ENCODE measurements around the gene UBAP1L.
"Not testable (repeated sequence)": the region's sequence is repeated elsewhere in the genome, so short reads cannot be mapped to it uniquely, and the experiment has no call there.

UBAP1L gene

DNA sequence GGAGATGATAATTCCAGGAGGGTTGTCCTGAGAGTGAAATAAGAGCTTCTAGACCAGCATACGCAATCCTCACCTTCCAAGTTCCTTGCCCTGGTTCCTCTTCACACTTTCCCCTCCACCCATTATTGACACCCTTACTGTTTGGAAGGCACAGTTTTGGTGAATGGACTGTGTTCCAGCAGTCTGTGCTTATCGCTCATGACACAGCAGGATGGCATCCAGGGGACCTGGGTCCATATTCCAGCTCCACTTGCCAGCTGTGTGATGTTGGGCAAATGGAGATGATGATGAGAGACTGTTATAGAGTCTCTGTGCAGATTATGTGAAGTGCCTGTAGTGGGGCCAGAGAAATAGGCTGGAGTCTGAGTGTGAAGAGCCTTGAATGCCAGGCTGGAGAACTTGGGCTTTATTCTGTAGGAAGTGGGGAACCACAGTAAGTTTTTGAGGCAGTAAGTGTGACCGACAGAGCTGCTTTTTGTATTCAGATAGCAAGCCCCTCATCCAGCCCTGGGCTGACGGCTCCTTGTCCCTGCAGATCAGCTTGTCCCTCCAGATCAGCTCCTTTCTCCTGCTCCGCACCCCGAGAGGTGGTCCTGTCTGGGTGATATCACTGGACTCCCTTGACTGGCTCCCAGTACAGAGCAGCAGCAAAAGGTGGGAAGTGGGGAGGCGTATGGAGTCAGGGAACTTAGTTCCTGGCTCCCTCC, 30.3 kb downstream of the UBAP1L start:
- no peak for DNase-seq (ENCODE audit: low read depth in 1 of 2, low spot score in 1 of 2)

DNA sequence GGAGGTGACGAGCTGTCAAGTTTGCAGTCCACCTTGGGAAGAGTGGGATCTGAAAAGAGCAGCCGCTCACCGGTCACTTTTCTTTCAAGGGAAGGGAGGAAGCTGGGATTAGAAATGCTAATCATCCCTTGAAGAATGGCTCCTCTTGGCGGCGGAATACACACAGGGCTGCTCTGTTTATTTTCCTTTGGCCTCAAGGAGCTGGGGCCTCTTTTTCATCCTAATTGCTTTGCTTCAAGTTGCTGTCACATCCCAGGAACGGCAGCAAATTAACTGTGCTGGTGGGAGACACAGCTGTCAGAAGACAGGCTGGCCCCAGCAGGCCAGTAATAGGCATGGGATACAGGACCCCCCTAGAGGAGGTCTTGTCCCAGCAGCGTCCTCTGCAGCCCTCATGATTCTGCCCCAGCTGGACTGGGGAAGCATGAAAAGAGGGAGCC, 31.7 kb downstream of the UBAP1L start:
- no peak for DNase-seq (ENCODE audit: low read depth in 1 of 2, low spot score in 1 of 2)

DNA sequence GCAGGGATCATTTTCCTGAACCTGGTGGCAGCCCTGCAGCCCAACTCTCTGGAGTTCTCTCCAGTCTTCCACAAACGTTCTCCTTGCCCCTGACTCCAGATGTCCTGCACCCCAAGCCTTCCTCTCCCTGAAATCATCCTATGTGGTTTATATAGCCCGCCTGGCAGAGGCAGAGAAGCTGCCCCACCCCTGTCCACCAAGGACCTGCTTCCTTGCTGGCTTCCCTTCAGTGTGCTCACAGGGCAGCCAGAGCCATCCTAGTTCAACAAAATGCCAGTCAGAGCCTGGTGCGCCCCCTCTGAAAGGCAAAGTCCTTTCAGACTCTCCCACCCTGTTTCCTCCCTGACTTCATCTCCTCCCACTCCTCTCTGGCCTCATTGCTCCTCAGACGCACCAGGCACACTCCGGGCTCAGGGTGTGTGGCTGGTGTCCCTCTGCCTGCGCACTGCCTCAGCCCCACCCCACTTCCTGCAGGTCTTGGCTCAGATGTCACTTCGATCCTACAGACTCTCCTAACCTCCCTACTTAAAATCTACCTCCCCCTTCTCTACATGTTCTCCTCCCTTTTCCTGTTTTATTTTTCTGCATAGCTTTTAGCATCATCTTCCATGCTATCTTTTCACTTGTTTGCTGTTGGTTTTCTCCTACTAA, 32.6 kb downstream of the UBAP1L start:
- DNase-seq (ENCODE audit: low read depth in 1 of 2, low spot score in 1 of 2), result no peak

DNA sequence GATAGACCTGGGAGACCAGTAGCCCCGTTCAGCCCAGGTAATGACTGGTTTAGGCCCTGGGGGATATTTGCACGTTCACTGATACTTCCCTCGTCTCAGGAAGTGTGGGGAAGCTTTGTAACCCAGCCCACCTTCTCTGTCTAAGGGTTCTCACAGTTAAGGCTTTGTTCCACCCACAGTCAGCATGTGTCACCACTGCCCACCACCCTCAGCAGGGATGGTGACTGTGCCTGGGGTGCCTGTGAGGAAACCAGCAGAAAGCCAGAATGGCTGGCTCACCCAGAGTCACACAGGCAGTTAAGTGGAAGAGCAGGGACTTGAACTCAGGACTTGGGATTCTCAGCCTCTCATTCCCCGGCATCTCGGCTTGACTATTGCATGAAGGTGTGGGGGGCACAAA, 33.2 kb downstream of the UBAP1L start:
- no peak for DNase-seq (ENCODE audit: low read depth in 1 of 2, low spot score in 1 of 2)

DNA sequence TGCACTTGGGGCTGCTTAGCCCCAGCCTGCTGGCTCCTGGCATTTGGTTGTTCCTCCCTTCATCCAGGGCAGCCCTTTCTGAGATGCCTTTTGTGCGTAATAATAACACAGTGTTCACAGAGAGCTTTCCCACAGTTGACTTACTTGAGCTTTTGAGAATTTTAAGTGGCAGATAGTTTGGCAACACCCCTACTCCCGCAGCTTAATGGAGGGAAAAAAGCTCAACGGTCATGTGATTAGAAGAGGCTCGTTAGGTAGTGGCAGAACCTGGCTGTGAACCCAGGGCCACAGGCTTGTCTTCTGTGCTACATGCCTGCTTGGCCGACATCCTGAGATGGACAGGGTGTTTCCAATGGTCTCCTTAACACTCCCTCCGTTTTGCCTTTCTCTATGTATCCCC, 33.7 kb downstream of the UBAP1L start:
- no peak for DNase-seq (ENCODE audit: low read depth in 1 of 2, low spot score in 1 of 2)

DNA sequence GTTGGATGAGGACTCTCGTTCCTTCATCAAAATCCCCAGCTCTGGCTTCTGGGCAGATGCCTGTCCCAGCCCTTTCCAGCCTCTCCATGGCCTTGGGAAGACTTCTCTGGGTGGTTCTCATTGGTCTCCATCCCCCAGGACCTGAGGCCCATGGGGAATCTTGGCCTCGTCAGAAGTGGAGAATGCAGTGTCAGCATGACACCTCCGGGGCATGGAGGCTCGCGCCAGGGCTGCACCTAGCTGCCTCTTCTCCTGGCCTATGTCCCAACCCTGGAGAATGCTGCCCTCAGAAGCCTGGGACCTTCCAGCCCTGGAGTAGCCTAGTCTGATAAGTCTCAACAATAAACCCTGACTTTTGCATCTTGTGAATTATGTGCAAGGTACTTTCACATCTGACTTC, 35.4 kb downstream of the UBAP1L start:
- DNase-seq (ENCODE audit: low read depth in 1 of 2, low spot score in 1 of 2), result no peak

DNA sequence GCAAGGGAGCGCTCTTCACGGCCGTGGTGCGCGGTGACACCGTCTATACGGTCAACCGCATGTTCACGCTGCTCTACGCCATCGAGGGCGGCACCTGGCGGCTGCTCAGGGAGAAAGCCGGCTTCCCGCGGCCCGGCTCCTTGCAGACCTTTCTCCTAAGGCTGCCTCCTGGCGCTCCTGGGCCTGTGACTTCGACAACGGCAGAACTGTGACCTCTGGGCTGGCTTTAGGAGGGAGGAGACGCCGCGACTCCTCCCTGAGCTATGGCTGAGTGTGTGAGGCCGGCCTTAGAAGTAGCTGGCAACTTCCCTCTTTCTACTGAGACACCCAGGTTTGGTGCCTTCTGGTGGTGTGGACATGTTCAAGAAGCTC, 37.0 kb downstream of the UBAP1L start:
- peak; percentile 21 to 32 for DNase-seq (ENCODE audit: low read depth in 1 of 2, low spot score in 1 of 2)

DNA sequence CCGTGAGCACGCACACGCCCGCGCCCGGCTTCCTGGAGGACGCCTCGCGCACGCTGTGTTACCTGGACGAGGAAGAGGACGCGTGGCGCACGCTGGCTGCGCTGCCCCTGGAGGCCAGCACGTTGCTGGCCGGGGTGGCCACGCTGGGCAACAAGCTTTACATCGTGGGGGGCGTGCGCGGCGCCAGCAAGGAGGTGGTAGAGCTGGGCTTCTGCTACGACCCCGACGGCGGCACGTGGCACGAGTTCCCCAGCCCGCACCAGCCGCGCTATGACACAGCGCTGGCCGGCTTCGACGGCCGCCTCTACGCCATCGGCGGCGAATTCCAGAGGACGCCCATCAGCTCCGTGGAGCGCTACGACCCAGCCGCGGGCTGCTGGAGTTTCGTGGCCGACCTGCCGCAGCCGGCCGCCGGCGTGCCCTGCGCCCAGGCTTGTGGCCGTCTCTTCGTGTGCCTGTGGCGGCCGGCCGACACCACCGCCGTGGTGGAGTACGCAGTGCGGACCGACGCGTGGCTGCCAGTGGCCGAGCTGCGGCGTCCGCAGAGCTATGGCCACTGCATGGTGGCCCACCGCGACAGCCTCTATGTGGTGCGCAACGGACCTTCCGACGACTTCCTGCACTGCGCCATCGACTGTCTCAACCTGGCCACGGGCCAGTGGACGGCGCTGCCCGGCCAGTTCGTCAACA, 37.6 kb downstream of the UBAP1L start:
- DNase-seq (ENCODE audit: low read depth in 1 of 2, low spot score in 1 of 2), result no peak

DNA sequence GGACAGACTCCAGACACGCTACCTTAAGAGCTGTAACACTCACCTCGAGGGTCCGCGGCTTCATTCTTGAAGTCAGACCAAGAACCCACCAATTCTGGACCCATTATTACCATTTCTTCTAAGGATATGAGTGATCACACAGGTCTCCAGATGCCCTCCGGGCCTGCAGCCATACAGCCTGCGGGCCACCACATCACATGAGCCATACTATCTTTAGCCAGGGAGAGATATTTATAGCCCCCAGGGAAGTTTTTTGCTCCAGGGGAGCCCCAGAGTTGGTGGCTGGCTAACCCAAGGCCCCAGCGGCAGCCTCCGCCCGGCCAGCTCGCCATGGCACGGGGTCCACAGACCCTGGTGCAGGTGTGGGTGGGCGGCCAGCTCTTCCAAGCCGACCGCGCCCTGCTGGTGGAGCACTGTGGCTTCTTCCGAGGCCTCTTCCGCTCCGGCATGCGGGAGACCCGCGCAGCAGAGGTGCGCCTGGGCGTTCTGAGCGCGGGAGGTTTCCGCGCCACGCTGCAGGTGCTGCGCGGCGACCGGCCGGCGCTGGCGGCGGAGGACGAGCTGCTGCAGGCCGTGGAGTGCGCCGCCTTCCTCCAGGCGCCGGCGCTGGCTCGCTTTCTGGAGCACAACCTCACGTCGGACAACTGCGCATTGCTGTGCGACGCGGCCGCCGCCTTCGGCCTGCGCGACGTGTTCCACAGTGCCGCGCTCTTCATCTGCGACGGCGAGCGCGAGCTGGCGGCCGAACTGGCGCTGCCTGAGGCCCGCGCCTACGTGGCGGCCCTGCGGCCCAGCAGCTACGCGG, 38.3 kb downstream of the UBAP1L start, which contains the start of gene KBTBD13:
KBTBD13 (plus strand) TSS at position 261 of the 805 bp plus-strand sequence; CDS start at position 331, 70 bp downstream.
- DNase-seq (ENCODE audit: low read depth in 1 of 2, low spot score in 1 of 2), result no peak

DNA sequence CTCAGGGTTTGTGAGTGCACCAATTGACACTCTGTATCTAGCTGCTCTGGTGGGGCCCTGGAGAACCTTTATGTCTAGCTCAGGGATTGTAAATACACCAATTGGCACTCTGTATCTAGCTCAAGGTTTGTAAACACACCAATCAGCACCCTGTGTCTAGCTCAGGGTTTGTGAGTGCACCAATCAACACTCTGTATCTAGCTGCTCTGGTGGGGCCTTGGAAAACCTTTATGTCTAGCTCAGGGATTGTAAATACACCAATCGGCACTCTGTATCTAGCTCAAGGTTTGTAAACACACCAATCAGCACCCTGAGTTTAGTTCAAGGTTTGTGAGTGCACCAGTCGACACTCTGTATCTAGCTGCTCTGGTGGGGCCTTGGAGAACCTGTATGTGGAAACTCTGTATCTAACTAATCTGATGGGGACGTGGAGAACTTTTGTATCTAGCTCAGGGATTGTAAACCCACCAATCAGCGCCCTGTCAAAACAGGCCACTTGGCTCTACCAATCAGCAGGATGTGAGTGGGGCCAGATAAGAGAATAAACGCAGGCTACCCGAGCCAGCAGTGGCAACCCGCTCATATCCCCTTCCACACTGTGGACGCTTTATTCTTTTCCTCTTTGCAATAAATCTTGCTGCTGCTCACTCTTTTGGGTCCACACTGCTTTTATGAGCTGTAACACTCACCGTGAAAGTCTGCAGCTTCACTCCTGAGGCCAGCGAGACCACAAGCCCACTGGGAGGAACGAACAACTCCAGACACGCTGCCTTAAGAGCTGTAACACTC, 39.2 kb downstream of the UBAP1L start:
- not testable (repeated sequence) for DNase-seq (ENCODE audit: low read depth in 1 of 2, low spot score in 1 of 2)

DNA sequence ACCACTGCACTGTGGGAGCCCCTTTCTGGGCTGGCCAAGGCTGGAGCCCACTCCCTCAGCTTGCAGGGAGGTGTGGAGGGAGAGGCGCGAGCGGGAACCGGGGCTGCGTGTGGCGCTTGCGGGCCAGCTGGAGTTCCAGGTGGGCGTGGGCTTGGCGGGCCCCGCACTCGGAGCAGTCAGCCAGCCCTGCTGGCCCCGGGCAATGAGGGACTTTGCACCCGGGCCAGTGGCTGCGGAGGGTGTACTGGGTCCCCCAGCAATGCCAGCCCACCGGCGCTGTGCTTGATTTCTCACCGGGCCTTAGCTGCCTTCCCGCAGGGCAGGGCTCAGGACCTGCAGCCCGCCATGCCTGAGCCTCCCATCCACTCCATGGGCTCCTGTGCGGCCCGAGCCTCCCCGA, 40.1 kb downstream of the UBAP1L start:
- DNase-seq (ENCODE audit: low read depth in 1 of 2, low spot score in 1 of 2), result not testable (repeated sequence)

DNA sequence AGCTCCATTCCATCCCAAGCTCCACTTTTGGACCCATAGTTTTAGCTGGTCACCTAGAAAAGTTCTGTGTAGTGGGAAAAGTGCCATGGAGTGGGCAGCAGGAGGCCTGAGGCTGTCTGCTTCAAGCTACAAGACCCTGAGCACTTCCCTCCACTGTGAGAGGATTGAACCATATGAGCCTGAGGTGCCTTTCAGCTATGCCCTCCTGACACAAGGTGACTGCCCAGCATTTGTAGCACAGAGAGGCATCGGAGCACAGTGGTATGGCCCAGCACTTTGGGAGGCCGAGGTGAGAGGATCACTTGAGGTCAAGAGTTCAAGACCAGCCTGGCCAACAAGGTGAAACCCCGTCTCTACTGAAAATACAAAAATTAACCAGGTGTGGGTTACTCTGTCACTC, 42.4 kb downstream of the UBAP1L start:
- DNase-seq (ENCODE audit: low read depth in 1 of 2, low spot score in 1 of 2), result no peak

DNA sequence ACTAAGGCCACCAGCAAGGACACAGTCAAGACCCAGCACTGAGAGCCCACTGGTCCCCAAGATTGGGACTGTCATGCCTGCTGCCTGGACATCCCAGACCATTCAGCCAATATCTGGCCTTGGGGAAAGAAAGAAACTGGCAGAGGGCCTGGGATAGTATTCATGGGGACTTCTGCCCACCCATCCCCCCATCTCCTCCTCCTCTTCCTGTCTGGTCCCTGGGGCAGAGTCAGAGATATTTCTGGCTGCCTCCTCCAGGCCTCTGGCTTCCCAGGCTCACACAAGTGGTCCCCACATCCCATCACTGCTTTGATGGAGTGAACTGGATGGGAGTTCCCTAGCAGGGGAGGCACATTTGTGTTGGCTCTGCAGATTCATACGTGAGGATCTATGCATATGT, 43.0 kb downstream of the UBAP1L start:
- no peak for DNase-seq (ENCODE audit: low read depth in 1 of 2, low spot score in 1 of 2)

DNA sequence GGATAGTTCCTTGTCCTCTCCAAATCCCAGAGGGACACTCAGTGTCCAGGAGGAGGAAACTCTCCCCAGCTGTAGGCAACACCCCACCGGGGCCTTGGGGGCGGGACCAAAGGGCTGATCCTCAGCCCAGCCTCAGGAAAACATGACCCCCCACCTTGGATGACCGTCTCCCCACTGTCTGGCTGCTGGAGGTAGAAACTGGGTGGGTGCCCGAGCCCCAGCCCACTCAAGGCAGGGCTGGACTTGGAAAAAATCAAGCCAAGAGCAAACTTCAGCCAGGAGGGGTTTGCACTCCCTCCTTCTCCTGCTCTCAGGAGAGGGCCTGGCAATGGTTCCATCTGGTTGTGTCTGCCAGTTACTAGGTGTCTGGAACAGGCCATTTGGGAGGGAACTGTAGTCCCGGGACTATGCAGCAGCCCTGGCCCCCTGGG, 43.6 kb downstream of the UBAP1L start:
- no peak for DNase-seq (ENCODE audit: low read depth in 1 of 2, low spot score in 1 of 2)

DNA sequence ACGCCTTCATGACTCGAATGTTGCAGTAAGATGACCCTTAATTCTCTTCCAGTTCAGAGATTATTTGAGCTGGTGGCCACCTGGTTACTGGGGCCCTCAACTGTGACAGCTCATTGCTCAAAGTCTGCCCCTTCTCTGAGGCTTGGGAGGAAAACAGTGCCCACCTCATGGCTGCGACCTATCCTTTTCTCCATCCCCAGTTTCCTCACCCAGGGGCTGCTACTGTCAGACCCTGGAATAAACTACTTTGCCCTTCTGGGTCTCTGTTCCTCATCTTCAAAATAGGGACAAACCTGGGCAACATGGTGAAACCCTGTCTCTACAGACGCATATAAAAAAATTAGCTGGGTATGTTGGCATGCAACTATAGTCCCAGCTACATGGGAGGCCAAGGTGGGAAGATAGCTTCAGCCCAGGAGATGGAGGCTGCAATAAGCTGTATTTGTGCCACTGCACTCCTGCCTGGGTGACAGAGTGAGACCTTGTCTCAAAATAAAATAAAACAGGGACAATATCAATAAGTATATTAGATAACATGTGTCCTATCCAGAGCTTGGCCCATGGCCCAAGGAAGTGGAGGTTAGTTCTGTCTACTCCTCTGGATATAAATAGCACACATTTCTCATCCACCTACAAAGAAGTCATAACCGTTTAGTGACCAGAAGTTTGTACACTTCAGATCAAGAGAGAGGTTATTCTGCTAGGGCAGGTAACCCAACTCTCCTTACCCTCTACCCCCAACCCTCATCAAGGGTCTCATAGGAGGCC, 45.0 kb downstream of the UBAP1L start:
- no peak for DNase-seq (ENCODE audit: low read depth in 1 of 2, low spot score in 1 of 2)

DNA sequence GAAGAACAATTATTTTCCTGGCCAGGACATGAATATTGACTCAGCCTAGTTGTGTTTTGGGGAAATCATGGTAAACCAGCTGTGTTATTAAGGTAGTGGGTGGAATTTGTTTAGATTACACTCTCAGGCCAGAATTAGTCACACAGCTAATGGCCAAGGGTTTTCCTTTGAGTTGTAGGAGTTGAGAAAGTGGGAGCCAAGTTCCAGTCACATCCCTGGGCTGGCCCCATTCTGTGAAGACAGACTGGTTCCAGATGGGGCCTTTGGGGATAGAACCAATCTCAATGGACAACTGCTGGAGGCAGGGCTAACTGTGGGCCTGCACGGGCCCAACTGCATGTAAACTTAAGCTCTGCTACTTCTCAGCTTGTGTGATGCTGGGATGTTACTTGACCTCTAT, 45.8 kb downstream of the UBAP1L start:
- no peak for DNase-seq (ENCODE audit: low read depth in 1 of 2, low spot score in 1 of 2)

DNA sequence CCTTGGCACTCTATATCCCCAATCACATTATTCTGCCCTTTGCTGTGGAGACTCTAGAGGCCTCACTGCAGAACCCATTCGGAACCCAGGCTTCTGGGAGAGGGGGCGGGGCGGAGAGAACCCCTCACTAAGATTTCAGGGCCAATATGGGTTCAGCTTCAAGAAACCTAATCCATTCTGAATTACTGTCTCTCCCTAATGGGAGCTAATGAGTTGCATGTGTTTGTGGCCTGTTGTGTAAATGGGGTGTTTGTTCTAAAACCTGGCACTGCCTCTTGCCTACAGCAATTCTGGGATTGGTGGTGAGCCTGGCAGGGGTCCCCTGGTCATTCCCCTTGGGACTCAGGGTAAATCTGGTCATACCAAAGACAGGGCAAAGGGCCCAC, 46.6 kb downstream of the UBAP1L start:
- DNase-seq (ENCODE audit: low read depth in 1 of 2, low spot score in 1 of 2), result no peak

DNA sequence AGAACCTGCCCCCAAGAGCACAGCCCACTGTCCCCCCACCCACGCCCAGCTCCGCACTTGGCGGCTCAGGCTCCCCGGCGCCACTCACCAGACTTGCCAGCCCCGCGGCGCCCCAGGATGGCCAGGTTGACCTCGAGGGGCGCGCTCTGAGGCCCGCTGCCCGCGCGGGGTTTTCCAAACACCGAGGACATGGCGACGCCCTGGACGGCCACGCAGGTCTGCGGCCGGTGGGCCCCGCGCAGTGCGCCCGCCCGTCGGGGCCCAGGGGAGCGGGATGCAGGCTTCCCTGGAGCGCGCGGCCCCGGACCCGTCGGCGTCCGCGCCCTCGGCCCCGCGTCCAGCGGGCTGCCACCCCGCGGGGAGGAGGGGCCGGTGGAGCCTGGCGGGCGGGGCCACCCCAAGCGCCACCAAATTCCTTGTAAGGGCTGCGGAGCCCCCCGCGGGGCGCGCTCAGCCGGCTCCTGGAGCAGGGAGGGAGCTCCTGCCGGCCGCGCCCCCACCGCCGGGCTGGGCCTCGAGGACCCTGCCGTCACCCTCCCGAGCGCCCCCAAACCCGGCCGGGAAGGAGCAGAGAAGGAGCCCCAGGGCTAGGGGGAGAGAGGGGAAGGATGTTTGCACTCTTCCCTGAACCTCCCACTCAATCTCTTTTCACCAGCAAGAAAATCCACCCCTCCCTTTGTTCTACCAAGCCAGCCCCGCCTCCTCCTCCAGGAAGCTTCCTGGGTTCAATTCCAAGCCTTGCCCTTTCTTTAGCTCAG, 47.2 kb downstream of the UBAP1L start, which contains the start of gene RASL12:
RASL12 (minus strand) TSS at position 347 of the 758 bp plus-strand sequence; CDS start at position 191, 156 bp downstream.
- DNase-seq (ENCODE audit: low read depth in 1 of 2, low spot score in 1 of 2), result no peak

DNA sequence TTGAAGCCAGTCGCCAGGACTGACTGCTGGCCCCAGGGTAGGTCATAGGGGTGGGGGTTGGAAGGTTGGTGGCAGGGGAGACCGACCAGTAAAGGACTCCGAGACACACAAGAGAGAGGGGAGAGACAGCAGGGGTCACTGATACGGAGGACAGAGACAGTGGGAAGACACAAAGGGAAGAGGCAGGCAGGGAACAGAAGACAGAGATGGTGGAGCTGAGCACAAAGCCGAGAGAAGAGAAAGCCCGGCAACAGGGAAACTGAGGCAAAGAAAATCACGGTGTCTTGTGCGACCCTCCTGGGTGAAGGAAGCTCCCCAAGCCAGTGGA, 47.7 kb downstream of the UBAP1L start:
- no peak for DNase-seq (ENCODE audit: low read depth in 1 of 2, low spot score in 1 of 2)

Data from activated CD4-positive, alpha-beta T cell treated with anti-CD3 and anti-CD28 coated beads, Interleukin-2, amount 50 U/mL, for 24 hours (primary cell).